Panc1 (cell line): Measurements from ENCODE around the gene LAMC2. TPM values are rescaled to one million over a fixed set of nuclear protein-coding genes. Genes with fewer than 3 reads are reported as not detected.

Experiments used
- ATAC-seq: fragments of 200-7000 bp; cut with Tn5 transposase; 2 replicates; pipeline ENCODE4 v1.9.1; 2020; ENCODE audit warnings: mild to moderate bottlenecking, moderate library complexity
- BruUV-seq: library from RNA; stranded (reverse); fragments of 400-500 nt; replicated peaks from 2 replicates; lab custom pipeline; 2021; lab: Mats Ljungman, UMichigan
- CTCF ChIA-PET: fragments of 300-600 bp; sonication (Branson Sonifier 250); formaldehyde crosslinking; loops from one replicate; lab custom pipeline; 2022; ENCODE audit warnings: antibody characterized with exemption; lab: Charles Lee
- POLR2A ChIA-PET: fragments of 300-600 bp; sonication (Branson Sonifier 250); formaldehyde crosslinking; loops from one replicate; lab custom pipeline; 2022; ENCODE audit warnings: antibody characterized with exemption; lab: Charles Lee
- DNase-seq: peaks from one replicate; pipeline ENCODE4 v3.0.0-alpha.2; 2010; ENCODE audit warnings: low read depth, low spot score
- H3K27ac ChIP-seq: 2 replicates; pipeline ENCODE4 v1.5.1; 2011; ENCODE audit warnings: mild to moderate bottlenecking, low read length, inconsistent platforms
- H3K27me3 ChIP-seq: fragments of 200-500 bp; sonication (Bioruptor generic); 2 replicates; pipeline ENCODE4 v1.6.0; 2014; ENCODE audit warnings: low read length, inconsistent platforms; ENCODE audit not compliant: control insufficient read depth, insufficient read depth
- H3K36me3 ChIP-seq: fragments of 200-500 bp; sonication (Bioruptor generic); 2 replicates; pipeline ENCODE4 v1.5.1; 2014; ENCODE audit warnings: inconsistent platforms, mild to moderate bottlenecking, low read length, moderate library complexity; ENCODE audit not compliant: control insufficient read depth, insufficient read depth
- H3K4me1 ChIP-seq: 2 replicates; pipeline ENCODE4 v1.5.1; 2011; ENCODE audit warnings: inconsistent platforms, mild to moderate bottlenecking, low read length, moderate library complexity; ENCODE audit not compliant: control insufficient read depth, insufficient read depth
- H3K4me3 ChIP-seq, 2 experiments: 2 replicates each; pipeline ENCODE4 v1.5.1; 2011 to 2012; ENCODE audit warnings: low read depth in 2 of 2, low read length in 2 of 2, mild to moderate bottlenecking in 2 of 2, inconsistent platforms in 1 of 2, moderate library complexity in 1 of 2
- H3K9me3 ChIP-seq: fragments of 200-500 bp; sonication (Bioruptor generic); 2 replicates; pipeline ENCODE4 v1.5.1; 2014; ENCODE audit warnings: low read depth, mild to moderate bottlenecking, inconsistent platforms, low read length, moderate library complexity; ENCODE audit not compliant: control insufficient read depth, insufficient read depth
- POLR2AphosphoS5 ChIP-seq: IDR thresholded peaks from 2 replicates; pipeline ENCODE4 v1.6.1; 2012; ENCODE audit warnings: mild to moderate bottlenecking, low read depth, low read length, moderate library complexity
- SIN3A ChIP-seq: IDR thresholded peaks from 2 replicates; pipeline ENCODE4 v1.6.1; 2012; ENCODE audit warnings: low read depth, mild to moderate bottlenecking, low read length, moderate library complexity, borderline replicate concordance; ENCODE audit not compliant: insufficient read depth
- TCF7L2 ChIP-seq: IDR thresholded peaks from 2 replicates; pipeline ENCODE4 v1.6.1; 2011; ENCODE audit warnings: mild to moderate bottlenecking, low read depth, low read length, inconsistent platforms
- in situ Hi-C: cut with HindIII; loops from 2 replicates; pipeline ENCODE4 v1.10.0; 2016; ENCODE audit warnings: low sequenced_read_pairs, low pct_unique_long_range_greater_than_20kb
- intact Hi-C: fragments of 100-400 bp; cut with micrococcal nuclease; formaldehyde crosslinking; loops from one replicate; pipeline ENCODE4 v1.10.0; 2022; ENCODE audit not compliant: unreplicated experiment
- total RNA-seq: library from RNA; stranded (reverse); gene quantifications from one replicate; pipeline ENCODE4 v1.2.1, GENCODE V29; 2021; ENCODE audit not compliant: unreplicated experiment
- TF ChIP-seq, protein P1 (sequence below), 2 experiments: IDR thresholded peaks; 2 replicates each; pipeline ENCODE4 v1.6.1; 2011 to 2012; ENCODE audit warnings: low read depth in 2 of 2, control low read depth in 1 of 2, low read length in 1 of 2, mild to moderate bottlenecking in 1 of 2, moderate library complexity in 1 of 2; ENCODE audit not compliant: insufficient read depth in 1 of 2
- TF ChIP-seq, protein P2 (sequence below): fragments of 450-650 bp; IDR thresholded peaks from 2 replicates; pipeline ENCODE4 v1.5.1; 2017; ENCODE audit warnings: mild to moderate bottlenecking

The LAMC2 gene
- total RNA-seq, 1 experiment from 2014 or later, result 8.3 TPM

GRCh38 chr1:183168308-183168707, 17.8 kb upstream of the LAMC2 start:
- no peak for ATAC-seq
- Histone ChIP-seq H3K4me1 (peaks cover 11% of the 10 kb centered on the region), H3K4me3 (no peak overlapping the region), H3K36me3 (no peaks in the 10 kb centered on the region), H3K9me3 (no peaks in the 10 kb centered on the region), H3K27me3 (no peaks in the 10 kb centered on the region), H3K27ac (no peak overlapping the region)
- TF ChIP-seq TCF7L2 (no peak), POLR2AphosphoS5 (no peak), SIN3A (no peak)
- TF ChIP-seq, protein P1, sequence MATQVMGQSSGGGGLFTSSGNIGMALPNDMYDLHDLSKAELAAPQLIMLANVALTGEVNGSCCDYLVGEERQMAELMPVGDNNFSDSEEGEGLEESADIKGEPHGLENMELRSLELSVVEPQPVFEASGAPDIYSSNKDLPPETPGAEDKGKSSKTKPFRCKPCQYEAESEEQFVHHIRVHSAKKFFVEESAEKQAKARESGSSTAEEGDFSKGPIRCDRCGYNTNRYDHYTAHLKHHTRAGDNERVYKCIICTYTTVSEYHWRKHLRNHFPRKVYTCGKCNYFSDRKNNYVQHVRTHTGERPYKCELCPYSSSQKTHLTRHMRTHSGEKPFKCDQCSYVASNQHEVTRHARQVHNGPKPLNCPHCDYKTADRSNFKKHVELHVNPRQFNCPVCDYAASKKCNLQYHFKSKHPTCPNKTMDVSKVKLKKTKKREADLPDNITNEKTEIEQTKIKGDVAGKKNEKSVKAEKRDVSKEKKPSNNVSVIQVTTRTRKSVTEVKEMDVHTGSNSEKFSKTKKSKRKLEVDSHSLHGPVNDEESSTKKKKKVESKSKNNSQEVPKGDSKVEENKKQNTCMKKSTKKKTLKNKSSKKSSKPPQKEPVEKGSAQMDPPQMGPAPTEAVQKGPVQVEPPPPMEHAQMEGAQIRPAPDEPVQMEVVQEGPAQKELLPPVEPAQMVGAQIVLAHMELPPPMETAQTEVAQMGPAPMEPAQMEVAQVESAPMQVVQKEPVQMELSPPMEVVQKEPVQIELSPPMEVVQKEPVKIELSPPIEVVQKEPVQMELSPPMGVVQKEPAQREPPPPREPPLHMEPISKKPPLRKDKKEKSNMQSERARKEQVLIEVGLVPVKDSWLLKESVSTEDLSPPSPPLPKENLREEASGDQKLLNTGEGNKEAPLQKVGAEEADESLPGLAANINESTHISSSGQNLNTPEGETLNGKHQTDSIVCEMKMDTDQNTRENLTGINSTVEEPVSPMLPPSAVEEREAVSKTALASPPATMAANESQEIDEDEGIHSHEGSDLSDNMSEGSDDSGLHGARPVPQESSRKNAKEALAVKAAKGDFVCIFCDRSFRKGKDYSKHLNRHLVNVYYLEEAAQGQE (IDR thresholded peaks at IDR 0.05; ENCODE audit: insufficient read depth in 1 of 2, low read depth in 2 of 2, low read length in 1 of 2), result no peak
- TF ChIP-seq, protein P2, sequence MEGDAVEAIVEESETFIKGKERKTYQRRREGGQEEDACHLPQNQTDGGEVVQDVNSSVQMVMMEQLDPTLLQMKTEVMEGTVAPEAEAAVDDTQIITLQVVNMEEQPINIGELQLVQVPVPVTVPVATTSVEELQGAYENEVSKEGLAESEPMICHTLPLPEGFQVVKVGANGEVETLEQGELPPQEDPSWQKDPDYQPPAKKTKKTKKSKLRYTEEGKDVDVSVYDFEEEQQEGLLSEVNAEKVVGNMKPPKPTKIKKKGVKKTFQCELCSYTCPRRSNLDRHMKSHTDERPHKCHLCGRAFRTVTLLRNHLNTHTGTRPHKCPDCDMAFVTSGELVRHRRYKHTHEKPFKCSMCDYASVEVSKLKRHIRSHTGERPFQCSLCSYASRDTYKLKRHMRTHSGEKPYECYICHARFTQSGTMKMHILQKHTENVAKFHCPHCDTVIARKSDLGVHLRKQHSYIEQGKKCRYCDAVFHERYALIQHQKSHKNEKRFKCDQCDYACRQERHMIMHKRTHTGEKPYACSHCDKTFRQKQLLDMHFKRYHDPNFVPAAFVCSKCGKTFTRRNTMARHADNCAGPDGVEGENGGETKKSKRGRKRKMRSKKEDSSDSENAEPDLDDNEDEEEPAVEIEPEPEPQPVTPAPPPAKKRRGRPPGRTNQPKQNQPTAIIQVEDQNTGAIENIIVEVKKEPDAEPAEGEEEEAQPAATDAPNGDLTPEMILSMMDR, result no peak
- DNase-seq, result no peak
- BruUV-seq, result no TSS peak
- ChIA-PET POLR2A (no interaction called here), CTCF (no interaction called here)
- intact Hi-C loops (no loop called here), in situ Hi-C loops (no loop called here)

GRCh38 chr1:183173828-183174227, 12.2 kb upstream of the LAMC2 start:
- no TSS peak for BruUV-seq
- no peak for DNase-seq
- Histone ChIP-seq H3K27ac (no peak overlapping the region), H3K36me3 (no peaks in the 10 kb centered on the region), H3K9me3 (no peaks in the 10 kb centered on the region), H3K4me1 (no peaks in the 10 kb centered on the region), H3K27me3 (no peaks in the 10 kb centered on the region), H3K4me3 (no peak overlapping the region)
- intact Hi-C loops, result no loop called here
- ChIA-PET CTCF (no interaction called here), POLR2A (no interaction called here)
- no peak for ATAC-seq
- in situ Hi-C loops, result no loop called here
- TF ChIP-seq TCF7L2, result no peak
- TF ChIP-seq, protein P1 (IDR thresholded peaks at IDR 0.05; ENCODE audit: insufficient read depth in 1 of 2, low read depth in 2 of 2, low read length in 1 of 2), result no peak
- TF ChIP-seq, protein P2, result no peak
- no peak for TF ChIP-seq SIN3A
- TF ChIP-seq POLR2AphosphoS5, result no peak
